C4-2B (cell line): ENCODE results near the gene PAQR9.
A peak's percentile ranks its signal among the peaks of the same experiment; 100 is the strongest.

Source experiments
- H3K27ac ChIP-seq: fragments of 450-650 bp; 2 replicates; pipeline ENCODE4 v1.5.1; 2017
- ZFX ChIP-seq: fragments of 450-650 bp; IDR thresholded peaks from 2 replicates; pipeline ENCODE4 v1.6.1; 2017
- TF ChIP-seq, protein P1 (sequence below): fragments of 450-650 bp; conservative IDR thresholded peaks from 2 replicates; pipeline ENCODE4 v1.5.1; 2017; ENCODE audit warnings: mild to moderate bottlenecking

PAQR9 gene

GRCh38 chr3:142962175-142962519 is 1.3 kb downstream of the PAQR9 start:
- no peak overlapping the region for H3K27ac ChIP-seq
- TF ChIP-seq, protein P1, sequence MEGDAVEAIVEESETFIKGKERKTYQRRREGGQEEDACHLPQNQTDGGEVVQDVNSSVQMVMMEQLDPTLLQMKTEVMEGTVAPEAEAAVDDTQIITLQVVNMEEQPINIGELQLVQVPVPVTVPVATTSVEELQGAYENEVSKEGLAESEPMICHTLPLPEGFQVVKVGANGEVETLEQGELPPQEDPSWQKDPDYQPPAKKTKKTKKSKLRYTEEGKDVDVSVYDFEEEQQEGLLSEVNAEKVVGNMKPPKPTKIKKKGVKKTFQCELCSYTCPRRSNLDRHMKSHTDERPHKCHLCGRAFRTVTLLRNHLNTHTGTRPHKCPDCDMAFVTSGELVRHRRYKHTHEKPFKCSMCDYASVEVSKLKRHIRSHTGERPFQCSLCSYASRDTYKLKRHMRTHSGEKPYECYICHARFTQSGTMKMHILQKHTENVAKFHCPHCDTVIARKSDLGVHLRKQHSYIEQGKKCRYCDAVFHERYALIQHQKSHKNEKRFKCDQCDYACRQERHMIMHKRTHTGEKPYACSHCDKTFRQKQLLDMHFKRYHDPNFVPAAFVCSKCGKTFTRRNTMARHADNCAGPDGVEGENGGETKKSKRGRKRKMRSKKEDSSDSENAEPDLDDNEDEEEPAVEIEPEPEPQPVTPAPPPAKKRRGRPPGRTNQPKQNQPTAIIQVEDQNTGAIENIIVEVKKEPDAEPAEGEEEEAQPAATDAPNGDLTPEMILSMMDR: no peak
- TF ChIP-seq ZFX: no peak

- H3K27ac ChIP-seq: no peak overlapping the region
- no peak for TF ChIP-seq ZFX
- TF ChIP-seq, protein P1: no peak
Observed at GRCh38 chr3:142961539-142961938, 1.9 kb downstream of the PAQR9 start.

GRCh38 chr3:142960322-142960850 is 3.1 kb downstream of the PAQR9 start:
- no peak overlapping the region for H3K27ac ChIP-seq
- TF ChIP-seq, protein P1: no peak
- TF ChIP-seq ZFX: no peak

DNA sequence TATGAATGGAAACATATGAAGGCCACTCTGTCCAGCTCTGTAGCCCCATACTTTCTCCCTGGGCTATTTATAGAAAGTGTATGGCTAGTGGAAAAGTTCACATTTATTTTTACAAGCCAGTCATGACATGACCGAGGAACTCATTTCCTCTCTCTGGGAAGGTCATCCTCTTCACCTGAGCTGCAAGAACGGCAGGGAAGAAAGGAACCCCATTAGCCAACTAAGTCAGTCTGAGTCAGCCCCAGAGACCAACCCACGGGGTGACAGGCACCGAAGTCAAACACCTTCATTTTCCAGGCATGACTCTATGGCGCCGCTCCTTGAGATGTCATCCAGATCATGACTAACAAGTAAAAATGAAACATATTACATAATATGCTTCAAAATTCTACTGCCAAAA is 4.8 kb downstream of the PAQR9 start:
- TF ChIP-seq, protein P1: no peak
- TF ChIP-seq ZFX: no peak
- H3K27ac ChIP-seq: no peak overlapping the region

- no peak for TF ChIP-seq ZFX
- TF ChIP-seq, protein P1: no peak
- H3K27ac ChIP-seq: no peak overlapping the region
Observed at GRCh38 chr3:142953443-142953842, 10.0 kb downstream of the PAQR9 start.

DNA sequence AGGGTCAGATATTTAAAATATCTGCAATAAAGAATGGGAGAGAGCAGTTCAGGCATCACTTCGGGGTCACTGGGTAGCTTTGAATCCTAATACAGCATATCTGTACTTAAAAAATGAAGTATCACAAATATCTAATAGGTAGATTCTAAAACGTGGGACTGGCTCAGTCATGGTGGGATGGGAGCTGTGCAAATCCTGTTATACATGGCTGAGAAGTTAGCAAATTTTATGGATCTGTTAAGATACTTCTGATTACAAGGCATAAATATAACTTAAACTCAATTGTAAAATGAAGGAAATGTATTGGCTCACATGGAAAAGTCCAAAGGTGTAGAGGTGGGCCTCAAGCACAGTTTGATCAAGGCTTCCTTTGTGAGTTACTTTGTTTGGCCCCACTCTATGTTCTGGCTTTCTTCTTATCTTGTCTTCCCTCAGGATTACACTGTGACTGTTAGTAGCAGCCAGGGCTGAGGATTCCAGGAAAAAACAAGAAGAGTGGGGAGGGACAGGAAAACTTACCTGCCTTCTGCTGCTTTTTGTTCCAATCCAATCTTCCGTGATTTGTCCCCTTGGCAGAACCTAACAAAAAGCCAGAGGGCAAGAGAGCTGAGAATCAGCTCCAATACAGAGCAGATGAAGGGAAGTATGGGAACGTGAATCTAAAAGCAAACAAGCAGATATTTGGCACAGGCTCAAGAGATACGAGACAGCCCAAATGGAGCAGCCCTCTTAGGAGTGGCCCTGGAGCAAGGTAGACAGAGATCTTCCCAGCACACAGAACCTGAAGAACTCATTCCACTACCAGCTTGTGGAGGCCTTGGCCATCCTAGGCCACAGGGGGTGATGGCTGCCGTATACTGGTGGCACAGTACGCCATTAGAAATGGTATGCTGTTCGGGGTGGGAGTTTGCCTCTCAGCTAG is 10.9 kb downstream of the PAQR9 start:
- TF ChIP-seq, protein P1: no peak
- no peak for TF ChIP-seq ZFX
- peak overlapping the region; percentile 8; the same call in 1 of the 2 replicates for H3K27ac ChIP-seq

- TF ChIP-seq, protein P1: no peak
- no peak for TF ChIP-seq ZFX
Observed at GRCh38 chr3:142951794-142952193, 11.7 kb downstream of the PAQR9 start.

More at GRCh38 chr3:142951794-142952193, 11.7 kb downstream of the PAQR9 start:
- no peak overlapping the region for H3K27ac ChIP-seq
